K562 (cell line): ENCODE measurements around the gene DNAJC1. TPM values are rescaled to one million over a fixed set of nuclear protein-coding genes. Genes with fewer than 3 reads are reported as not detected.

Source experiments
- ATAC-seq: fragments of 200-7000 bp; cut with Tn5 transposase; 3 replicates; pipeline ENCODE4 v1.9.1; 2020; ENCODE audit warnings: moderate library complexity
- BruUV-seq: library from RNA; stranded (reverse); fragments of 400-500 nt; replicated peaks from 2 replicates; lab custom pipeline; 2021; lab: Mats Ljungman, UMichigan
- CTCF ChIA-PET: fragments of 300-600 bp; formaldehyde crosslinking; extraction: SDS; loops from one replicate; lab custom pipeline; 2021; ENCODE audit warnings: low intra/inter-chr PET ratio; lab: Yijun Ruan, JAX
- POLR2A ChIA-PET: fragments of 300-600, 350-650 bp; sonication (Branson Sonifier 250); formaldehyde crosslinking; extraction: SDS; loops from one replicate; lab custom pipeline; 2021; ENCODE audit warnings: antibody characterized with exemption, inconsistent platforms; lab: Yijun Ruan, JAX
- DNase-seq, 4 experiments: peaks; one replicate each; pipeline versions ENCODE4 v3.0.0 to v3.0.0-alpha.2; 2011 to 2018; ENCODE audit warnings: low spot score in 3 of 4, mixed read lengths in 3 of 4; ENCODE audit errors: extremely low read depth in 1 of 4
- FAIRE-seq: peaks from 2 replicates; lab custom pipeline; 2011; peaks lifted over from hg19 to GRCh38; lab: Jason Lieb, UNC
- H2AFZ ChIP-seq: 2 replicates; pipeline ENCODE4 v1.6.0; 2011; ENCODE audit warnings: low read depth, low read length, control low read depth, inconsistent platforms
- H3K27ac ChIP-seq: fragments of 200-600 bp; 3 replicates; pipeline ENCODE4 v1.8.0; 2011; ENCODE audit warnings: low read depth, mild to moderate bottlenecking, control low read depth, inconsistent platforms, low read length, moderate library complexity, mixed read lengths; ENCODE audit errors: extremely low read depth
- H3K27me3 ChIP-seq, 2 experiments: fragments of 300-600 bp in 1 of 2; 2 replicates in 1 of 2; 3 replicates in 1 of 2; pipeline versions ENCODE4 v1.6.0 to v1.8.0; 2011; ENCODE audit warnings: inconsistent platforms in 2 of 2, low read length in 2 of 2, mild to moderate bottlenecking in 1 of 2, mixed read lengths in 1 of 2, moderate library complexity in 1 of 2; ENCODE audit not compliant: control insufficient read depth in 2 of 2, insufficient read depth in 2 of 2
- H3K36me3 ChIP-seq: fragments of 300-600 bp; 3 replicates; pipeline ENCODE4 v1.8.0; 2011; ENCODE audit warnings: mild to moderate bottlenecking, low read length, inconsistent platforms; ENCODE audit not compliant: control insufficient read depth, insufficient read depth
- H3K4me1 ChIP-seq, 2 experiments: fragments of 200-600 bp in 1 of 2; replicated peaks in 1 of 2; 2 replicates in 1 of 2; 3 replicates in 1 of 2; pipeline versions ENCODE4 v1.5.1 to v1.8.0; 2011; ENCODE audit warnings: inconsistent platforms in 2 of 2, low read length in 2 of 2, mild to moderate bottlenecking in 1 of 2, mixed read lengths in 1 of 2, moderate library complexity in 1 of 2; ENCODE audit not compliant: control insufficient read depth in 2 of 2, insufficient read depth in 2 of 2
- H3K4me2 ChIP-seq: 2 replicates; pipeline ENCODE4 v1.6.1; 2011; ENCODE audit warnings: low read length, control low read depth, inconsistent platforms, mixed read lengths; ENCODE audit not compliant: insufficient read depth
- H3K4me3 ChIP-seq: fragments of 200-600 bp; sonication (generic), shearing (Covaris generic); 2 replicates; pipeline ENCODE4 v1.5.1; 2016; ENCODE audit warnings: control low read depth, inconsistent platforms
- H3K79me2 ChIP-seq: fragments of 200-600 bp; 3 replicates; pipeline ENCODE4 v1.8.0; 2011; ENCODE audit warnings: low read length, inconsistent platforms; ENCODE audit not compliant: control insufficient read depth, insufficient read depth
- H3K9ac ChIP-seq, 2 experiments: 2 replicates each; pipeline versions ENCODE4 v1.6.0 to v1.6.1; 2011; ENCODE audit warnings: low read depth in 2 of 2, low read length in 2 of 2, control low read depth in 1 of 2, inconsistent platforms in 1 of 2, mild to moderate bottlenecking in 1 of 2, mixed read lengths in 1 of 2; ENCODE audit not compliant: insufficient read depth in 1 of 2
- H3K9me1 ChIP-seq: one replicate; pipeline ENCODE4 v1.6.0; 2011; ENCODE audit warnings: inconsistent platforms, mild to moderate bottlenecking, low read length, moderate library complexity; ENCODE audit not compliant: control insufficient read depth, insufficient read depth
- H3K9me3 ChIP-seq: replicated peaks from 2 replicates; pipeline ENCODE4 v1.5.1; 2011; ENCODE audit warnings: low read depth, low read length, inconsistent platforms; ENCODE audit not compliant: control insufficient read depth, insufficient read depth
- H4K20me1 ChIP-seq: replicated peaks from 2 replicates; pipeline ENCODE4 v1.6.1; 2011; ENCODE audit warnings: low read length, inconsistent platforms, mixed read lengths; ENCODE audit not compliant: control insufficient read depth, insufficient read depth
- ARID1B ChIP-seq: fragments of 450-650 bp; IDR thresholded peaks from 2 replicates; pipeline ENCODE4 v1.6.1; 2016; ENCODE audit warnings: antibody characterized with exemption, mild to moderate bottlenecking, inconsistent platforms
- ASH1L ChIP-seq: fragments of 450-650 bp; IDR thresholded peaks from 2 replicates; pipeline ENCODE4 v1.6.1; 2018; ENCODE audit warnings: borderline replicate concordance, mild to moderate bottlenecking, low read depth; ENCODE audit not compliant: partially characterized antibody
- CC2D1A ChIP-seq: fragments of 450-650 bp; IDR thresholded peaks from 2 replicates; pipeline ENCODE4 v1.6.1; 2017; ENCODE audit warnings: mild to moderate bottlenecking
- CEBPB ChIP-seq: fragments of 450-650 bp; IDR thresholded peaks from 2 replicates; pipeline ENCODE4 v1.6.1; 2016; ENCODE audit warnings: missing genetic modification characterization, missing compliant biosample characterization
- CREM ChIP-seq: IDR thresholded peaks from 2 replicates; pipeline ENCODE4 v1.6.1; 2014; ENCODE audit warnings: antibody characterized with exemption, low read depth
- ELF1 ChIP-seq: fragments of 200-800 bp; sonication (Bioruptor generic); IDR thresholded peaks from 2 replicates; pipeline ENCODE4 v1.6.1; 2016; ENCODE audit warnings: missing genetic modification characterization, missing compliant biosample characterization
- EP300 ChIP-seq: IDR thresholded peaks from 2 replicates; pipeline ENCODE4 v1.6.1; 2012; ENCODE audit warnings: low read length, improper control_type of control experiment
- KDM2B ChIP-seq: fragments of 250-450 bp; sonication (Bioruptor Pico); IDR thresholded peaks from 2 replicates; pipeline ENCODE4 v1.8.0; 2021; ENCODE audit warnings: mild to moderate bottlenecking, moderate library complexity
- MAFF ChIP-seq: IDR thresholded peaks from 2 replicates; pipeline ENCODE4 v1.6.1; 2012; ENCODE audit warnings: low read length, improper control_type of control experiment
- MTA2 ChIP-seq: fragments of 450-650 bp; IDR thresholded peaks from 2 replicates; pipeline ENCODE4 v1.6.1; 2016; ENCODE audit warnings: low read depth
- PBX2 ChIP-seq, 2 experiments: IDR thresholded peaks in 1 of 2; conservative IDR thresholded peaks in 1 of 2; 2 replicates each; pipeline ENCODE4 v1.6.1; 2016; ENCODE audit warnings: low read depth in 2 of 2, mild to moderate bottlenecking in 1 of 2, missing compliant biosample characterization in 1 of 2, missing genetic modification characterization in 1 of 2, moderate library complexity in 1 of 2
- RBM17 ChIP-seq: fragments of 200-400 bp; formaldehyde crosslinking; IDR thresholded peaks from 2 replicates; pipeline ENCODE4 v1.6.1; 2017; ENCODE audit warnings: low read depth, mild to moderate bottlenecking, low read length, borderline replicate concordance
- ZNF316 ChIP-seq: fragments of 450-650 bp; IDR thresholded peaks from 2 replicates; pipeline ENCODE4 v1.6.1; 2016
- ZNF354B ChIP-seq: fragments of 250-450 bp; sonication (Bioruptor Pico); IDR thresholded peaks from 2 replicates; pipeline ENCODE4 v1.4.0; 2020
- ZNF395 ChIP-seq: fragments of 200-800 bp; sonication (Bioruptor generic); IDR thresholded peaks from 2 replicates; pipeline ENCODE4 v1.6.1; 2017; ENCODE audit warnings: missing genetic modification characterization, missing compliant biosample characterization
- ZNF766 ChIP-seq: fragments of 200-800 bp; sonication (Bioruptor generic); conservative IDR thresholded peaks from 2 replicates; pipeline ENCODE4 v1.6.1; 2016; ENCODE audit warnings: missing genetic modification characterization, missing compliant biosample characterization
- WGBS: fragments of 100-300 bp; shearing (Covaris generic); methylation state at CpG from one replicate; pipeline ENCODE4 v1.1.6; 2016; ENCODE audit warnings: low coverage, mixed read lengths; ENCODE audit not compliant: insufficient coverage; ENCODE audit errors: missing lambda C conversion rate; 5-methylcytosine and 5-hydroxymethylcytosine counted together
- in situ Hi-C: fragments of 300-500 bp; cut with MboI; formaldehyde crosslinking; loops from 4 replicates; pipeline ENCODE4 v1.15.0; 2018; ENCODE audit warnings: inconsistent platforms, mixed read lengths
- intact Hi-C: fragments of 100-400 bp; cut with micrococcal nuclease; formaldehyde crosslinking; loops from 2 replicates; pipeline ENCODE4 v1.14.2; 2022
- polyA plus RNA-seq, 8 experiments: library from polyadenylated mRNA; depleted of rRNA in 4 of 8; stranded (reverse) in 5 of 8; unstranded in 3 of 8; fragments of >200 nt; fragmentation: Nextera tagmentation in 2 of 8; fragmentation: Illumina TruSeq in 1 of 8; extraction: Ambion mirVana in 2 of 8; extraction: Trizol in 1 of 8; gene quantifications; 2 replicates each; pipeline versions ENCODE4 v1.2.1 to v1.2.3, GENCODE V29; 2011 to 2014; ENCODE audit warnings: inconsistent platforms in 1 of 8, missing spikeins in 1 of 8
- total RNA-seq, 7 experiments: library from RNA; depleted of rRNA in 6 of 7; stranded (reverse); fragments of >200 nt in 6 of 7; fragmentation: Illumina TruSeq in 2 of 7; extraction: Trizol in 2 of 7; gene quantifications; 2 replicates each; pipeline versions ENCODE4 v1.2.1 to v1.2.3, GENCODE V29; 2011 to 2021; ENCODE audit warnings: low replicate concordance in 1 of 7
- TF ChIP-seq, protein P1 (sequence below), 2 experiments: fragments of 450-650 bp in 1 of 2; sonication (generic) in 1 of 2; formaldehyde crosslinking in 1 of 2; IDR thresholded peaks in 1 of 2; conservative IDR thresholded peaks in 1 of 2; 2 replicates each; pipeline versions ENCODE4 v1.6.1 to v1.8.1; 2016 to 2023; ENCODE audit warnings: mild to moderate bottlenecking in 2 of 2, moderate library complexity in 2 of 2, inconsistent platforms in 1 of 2, missing genetic modification reagents in 1 of 2

Gene DNAJC1
- total and polyA plus RNA-seq, 9 of the 15 experiments (the other 6 are each of a cell fraction or from before 2014, with no cell fraction given): 5.4 to 77.6 (median 40.3) TPM

DNA sequence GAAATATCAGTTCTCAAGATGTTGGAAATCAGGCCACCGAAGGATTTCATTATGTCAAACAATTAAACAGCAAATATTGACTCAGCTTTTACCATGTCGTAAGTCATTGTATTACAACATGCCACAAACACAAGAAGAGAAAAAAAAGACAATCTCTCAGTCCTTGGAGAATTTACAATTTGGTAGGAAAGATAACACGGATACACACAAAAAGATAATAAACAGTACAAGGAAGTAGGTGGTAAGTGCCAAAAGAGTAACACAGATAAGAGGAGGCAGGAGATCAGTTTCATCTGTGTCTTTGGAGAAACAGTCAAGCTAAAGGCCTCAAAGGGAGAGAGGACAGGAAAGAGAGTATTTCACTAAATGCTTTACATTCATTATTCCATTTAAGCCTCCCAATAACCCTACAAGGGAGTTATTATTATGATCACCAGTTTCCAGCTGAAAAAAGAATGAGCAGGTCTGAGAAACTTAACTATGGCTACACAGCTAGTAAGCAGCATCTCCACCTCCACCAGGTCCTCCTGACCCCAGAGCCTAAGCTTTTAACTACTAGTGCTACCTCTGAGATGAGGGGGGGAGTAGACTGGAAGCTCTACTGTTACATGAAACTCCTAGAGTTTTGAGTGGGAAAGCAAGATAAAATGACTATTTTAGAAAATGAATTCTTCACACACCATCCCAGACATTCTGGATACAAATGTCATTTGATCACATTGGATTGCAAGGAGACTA, 13.9 kb upstream of the DNAJC1 start:
- in situ Hi-C loops (no loop called here), intact Hi-C loops (loop anchor here (1.0 to 10.0 kb wide), 3 partner anchors 167 to 407 kb away; no protein-coding TSS in a partner anchor)
- Histone ChIP-seq H3K4me3 (no peak overlapping the region), H4K20me1 (no peaks in the 10 kb centered on the region), H3K4me1 (peaks cover 5 to 38% of the 10 kb centered on the region in 2 experiments; a peak in 4 of 5 replicates), H3K36me3 (no peaks in the 10 kb centered on the region; the same call in 2 of the 3 replicates), H3K4me2 (peak overlapping the region; percentile 54), H3K9me1 (no peaks in the 10 kb centered on the region), H2AFZ (peak overlapping the region; percentile 58), H3K27ac (peak overlapping the region; percentile 78), H3K79me2 (no peaks in the 10 kb centered on the region), H3K9ac (peak overlapping the region in 1 of 2 experiments; percentile 32; a peak in 2 of 4 replicates), H3K27me3 (no peaks in the 10 kb centered on the region), H3K9me3 (no peaks in the 10 kb centered on the region)
- ATAC-seq (peak; percentile 76), FAIRE-seq (peak; percentile 81), DNase-seq (peak; percentile 37 to 74 (median 48))
- CTCF ChIA-PET: interaction anchor here (0.7 kb wide), 1 partner anchor 14 kb away, joined by 3 read pairs; the partner anchor contains the start of gene DNAJC1
- POLR2A ChIA-PET: interaction anchor here (1.0 to 2.1 kb wide), 3 partner anchors 9 to 323 kb away, joined by 3 to 8 read pairs (median 4); partner anchors contain the start of gene DNAJC1
- BruUV-seq: no TSS peak
- WGBS: 0% methylated on average over 3 of the region's 3 CpGs
- TF ChIP-seq ASH1L (peak; percentile 16), CREM (peak; percentile 55), KDM2B (CRISPR knock-in tag) (no peak), RBM17 (no peak), ZNF316 (peak; percentile 72), CC2D1A (peak; percentile 83), PBX2 (CRISPR knock-in tag; IDR thresholded peaks at IDR 0.05; ENCODE audit: low read depth) (no peak), PBX2 (tag; conservative IDR thresholded peaks at IDR 0.05; ENCODE audit: low read depth) (peak; percentile 80), MTA2 (peak; percentile 89), CEBPB (tag) (peak; percentile 93), ELF1 (tag) (peak; percentile 84), ZNF354B (CRISPR knock-in tag) (no peak), ZNF395 (CRISPR knock-in tag) (no peak), EP300 (peak; percentile 93), ARID1B (peak; percentile 98), ZNF766 (CRISPR knock-in tag) (peak; percentile 40; the same call in 1 of the 2 replicates), MAFF (peak; percentile 44; the same call in 1 of the 2 replicates)
- TF ChIP-seq, protein P1, sequence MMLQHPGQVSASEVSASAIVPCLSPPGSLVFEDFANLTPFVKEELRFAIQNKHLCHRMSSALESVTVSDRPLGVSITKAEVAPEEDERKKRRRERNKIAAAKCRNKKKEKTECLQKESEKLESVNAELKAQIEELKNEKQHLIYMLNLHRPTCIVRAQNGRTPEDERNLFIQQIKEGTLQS (IDR thresholded peaks at IDR 0.05): peak; percentile 59; the same call in 1 of the 2 replicates
- TF ChIP-seq, protein P1 (CRISPR knock-in tag; conservative IDR thresholded peaks at IDR 0.05): no peak
